IMR-90 (cell line): Measurements from ENCODE around the gene WAC.

ENCODE experiments used
- MAZ ChIP-seq: IDR thresholded peaks from 2 replicates; pipeline ENCODE4 v1.6.1; 2012; ENCODE audit warnings: low read depth, mild to moderate bottlenecking, low read length, improper control_type of control experiment, moderate library complexity, borderline replicate concordance
- POLR2A ChIP-seq: IDR thresholded peaks from 2 replicates; pipeline ENCODE4 v1.6.1; 2012; ENCODE audit warnings: mild to moderate bottlenecking, low read depth, low read length
- SMC3 ChIP-seq: fragments of 150-350 bp; IDR thresholded peaks from 2 replicates; pipeline ENCODE4 v1.6.1; 2016; ENCODE audit warnings: low read depth, mild to moderate bottlenecking, antibody characterized with exemption, low read length, moderate library complexity
- TF ChIP-seq, protein P1 (sequence below): conservative IDR thresholded peaks from 2 replicates; pipeline ENCODE4 v1.5.1; 2012; ENCODE audit warnings: mild to moderate bottlenecking, low read depth, low read length, improper control_type of control experiment

DNA sequence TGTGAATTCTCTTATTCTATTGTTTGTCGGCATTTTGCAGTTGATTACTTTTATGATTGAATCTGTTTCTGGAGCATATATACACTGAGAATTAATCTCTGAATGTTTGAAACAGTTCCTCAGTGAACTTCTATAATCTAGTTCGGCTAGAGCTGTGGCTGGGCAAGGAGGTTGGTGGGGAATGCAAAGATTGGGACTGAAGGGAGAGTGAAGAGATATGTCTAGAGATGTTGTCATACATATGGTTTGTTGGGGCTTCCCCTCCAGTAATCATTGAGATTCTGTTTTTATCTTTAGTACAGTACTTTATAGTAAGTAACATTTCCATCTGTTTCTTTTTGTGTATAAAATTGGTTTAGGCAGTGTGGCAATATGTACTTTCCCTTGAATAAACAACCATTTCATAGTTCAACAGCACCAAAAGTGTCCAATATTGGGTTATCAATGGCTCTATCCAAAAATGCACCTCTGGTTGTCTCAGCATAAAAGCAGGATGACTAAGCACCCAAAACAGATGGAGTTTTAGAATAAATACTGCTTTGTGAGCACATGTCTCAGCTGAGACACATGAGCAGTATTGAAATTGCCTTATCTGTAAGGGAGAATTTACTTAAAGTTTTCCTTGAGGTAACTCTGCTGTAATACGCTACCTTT lies 36.7 kb downstream of the WAC start:
- TF ChIP-seq POLR2A, result no peak
- TF ChIP-seq, protein P1, sequence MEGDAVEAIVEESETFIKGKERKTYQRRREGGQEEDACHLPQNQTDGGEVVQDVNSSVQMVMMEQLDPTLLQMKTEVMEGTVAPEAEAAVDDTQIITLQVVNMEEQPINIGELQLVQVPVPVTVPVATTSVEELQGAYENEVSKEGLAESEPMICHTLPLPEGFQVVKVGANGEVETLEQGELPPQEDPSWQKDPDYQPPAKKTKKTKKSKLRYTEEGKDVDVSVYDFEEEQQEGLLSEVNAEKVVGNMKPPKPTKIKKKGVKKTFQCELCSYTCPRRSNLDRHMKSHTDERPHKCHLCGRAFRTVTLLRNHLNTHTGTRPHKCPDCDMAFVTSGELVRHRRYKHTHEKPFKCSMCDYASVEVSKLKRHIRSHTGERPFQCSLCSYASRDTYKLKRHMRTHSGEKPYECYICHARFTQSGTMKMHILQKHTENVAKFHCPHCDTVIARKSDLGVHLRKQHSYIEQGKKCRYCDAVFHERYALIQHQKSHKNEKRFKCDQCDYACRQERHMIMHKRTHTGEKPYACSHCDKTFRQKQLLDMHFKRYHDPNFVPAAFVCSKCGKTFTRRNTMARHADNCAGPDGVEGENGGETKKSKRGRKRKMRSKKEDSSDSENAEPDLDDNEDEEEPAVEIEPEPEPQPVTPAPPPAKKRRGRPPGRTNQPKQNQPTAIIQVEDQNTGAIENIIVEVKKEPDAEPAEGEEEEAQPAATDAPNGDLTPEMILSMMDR, result no peak
- TF ChIP-seq MAZ, result no peak
- no peak for TF ChIP-seq SMC3
